GM12801 (cell line): ENCODE data around the gene ZNF740.

Experiments
- TF ChIP-seq, protein P1 (sequence below): IDR thresholded peaks from one replicate; pipeline ENCODE4 v1.5.1; 2011; ENCODE audit warnings: control low read depth; ENCODE audit not compliant: insufficient read length; ENCODE audit errors: extremely low read depth

ZNF740 gene

DNA sequence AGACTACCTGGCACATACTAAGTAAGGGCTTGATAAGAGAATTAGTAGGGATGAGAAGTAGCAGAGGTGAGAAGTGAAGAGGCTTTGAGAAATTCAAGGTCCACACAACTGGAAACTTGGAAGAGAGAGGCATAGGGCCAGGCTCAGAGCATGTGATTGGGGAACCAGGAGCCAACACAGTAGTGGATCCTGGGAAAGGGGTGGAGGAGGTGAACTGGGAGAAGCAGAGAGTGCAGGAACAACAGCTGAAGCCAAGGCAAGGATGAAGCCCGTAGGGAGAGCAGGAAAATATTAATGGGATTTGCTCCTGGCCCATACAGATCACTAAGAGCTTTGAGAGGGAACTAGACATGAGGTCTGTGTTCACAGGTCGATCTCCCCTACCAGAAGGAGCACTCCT, 27.9 kb downstream of the ZNF740 start:
- TF ChIP-seq, protein P1, sequence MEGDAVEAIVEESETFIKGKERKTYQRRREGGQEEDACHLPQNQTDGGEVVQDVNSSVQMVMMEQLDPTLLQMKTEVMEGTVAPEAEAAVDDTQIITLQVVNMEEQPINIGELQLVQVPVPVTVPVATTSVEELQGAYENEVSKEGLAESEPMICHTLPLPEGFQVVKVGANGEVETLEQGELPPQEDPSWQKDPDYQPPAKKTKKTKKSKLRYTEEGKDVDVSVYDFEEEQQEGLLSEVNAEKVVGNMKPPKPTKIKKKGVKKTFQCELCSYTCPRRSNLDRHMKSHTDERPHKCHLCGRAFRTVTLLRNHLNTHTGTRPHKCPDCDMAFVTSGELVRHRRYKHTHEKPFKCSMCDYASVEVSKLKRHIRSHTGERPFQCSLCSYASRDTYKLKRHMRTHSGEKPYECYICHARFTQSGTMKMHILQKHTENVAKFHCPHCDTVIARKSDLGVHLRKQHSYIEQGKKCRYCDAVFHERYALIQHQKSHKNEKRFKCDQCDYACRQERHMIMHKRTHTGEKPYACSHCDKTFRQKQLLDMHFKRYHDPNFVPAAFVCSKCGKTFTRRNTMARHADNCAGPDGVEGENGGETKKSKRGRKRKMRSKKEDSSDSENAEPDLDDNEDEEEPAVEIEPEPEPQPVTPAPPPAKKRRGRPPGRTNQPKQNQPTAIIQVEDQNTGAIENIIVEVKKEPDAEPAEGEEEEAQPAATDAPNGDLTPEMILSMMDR = no peak

DNA sequence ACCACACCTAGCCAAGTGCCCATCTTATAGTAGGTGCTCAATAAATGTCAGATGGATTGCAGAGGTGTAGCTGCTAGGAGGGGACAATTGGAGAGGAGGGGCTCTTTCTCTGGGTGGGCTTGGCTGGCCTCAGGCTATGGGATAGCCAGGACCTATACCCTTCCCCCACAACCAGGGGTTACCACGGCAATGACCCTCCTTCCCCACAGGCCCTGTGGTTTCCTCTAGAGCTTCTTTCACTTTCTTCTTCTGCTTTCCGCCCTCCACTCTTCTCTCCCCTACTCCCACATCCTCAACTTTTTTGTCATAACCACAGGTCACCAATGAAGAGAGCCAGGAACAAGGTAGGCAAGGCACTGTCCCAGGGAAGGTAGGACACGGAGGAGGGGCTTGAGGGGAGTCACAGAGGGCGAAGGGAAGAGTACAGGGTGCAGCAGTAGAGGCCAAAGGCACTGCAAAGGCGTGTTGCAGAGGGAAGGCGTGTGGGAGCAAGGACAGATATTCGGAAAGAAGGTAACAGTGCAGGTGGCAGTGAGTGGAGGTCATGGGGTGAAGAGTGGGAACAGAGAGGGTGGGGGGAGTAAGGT, 28.4 kb downstream of the ZNF740 start:
- TF ChIP-seq, protein P1 = no peak

DNA sequence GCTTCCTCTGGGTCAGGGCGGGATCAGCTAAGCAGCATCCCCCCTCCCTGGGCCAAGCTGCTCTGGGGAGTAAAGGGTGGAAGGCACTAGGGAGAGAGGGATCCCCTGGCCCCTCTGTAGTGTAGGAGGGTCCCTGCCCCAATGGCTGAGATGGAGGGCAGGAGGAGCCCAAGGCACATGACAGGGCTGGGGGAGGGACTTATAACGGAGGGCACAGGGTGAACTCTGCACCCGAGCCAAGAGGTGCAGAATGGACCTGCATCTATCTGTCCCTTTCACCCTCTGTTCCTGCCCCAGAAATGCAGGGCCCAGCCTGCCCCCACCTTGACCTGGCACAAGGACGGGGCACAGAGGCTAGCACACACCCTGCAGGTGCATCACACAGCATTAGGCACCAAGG, 30.3 kb downstream of the ZNF740 start:
- TF ChIP-seq, protein P1 = no peak

DNA sequence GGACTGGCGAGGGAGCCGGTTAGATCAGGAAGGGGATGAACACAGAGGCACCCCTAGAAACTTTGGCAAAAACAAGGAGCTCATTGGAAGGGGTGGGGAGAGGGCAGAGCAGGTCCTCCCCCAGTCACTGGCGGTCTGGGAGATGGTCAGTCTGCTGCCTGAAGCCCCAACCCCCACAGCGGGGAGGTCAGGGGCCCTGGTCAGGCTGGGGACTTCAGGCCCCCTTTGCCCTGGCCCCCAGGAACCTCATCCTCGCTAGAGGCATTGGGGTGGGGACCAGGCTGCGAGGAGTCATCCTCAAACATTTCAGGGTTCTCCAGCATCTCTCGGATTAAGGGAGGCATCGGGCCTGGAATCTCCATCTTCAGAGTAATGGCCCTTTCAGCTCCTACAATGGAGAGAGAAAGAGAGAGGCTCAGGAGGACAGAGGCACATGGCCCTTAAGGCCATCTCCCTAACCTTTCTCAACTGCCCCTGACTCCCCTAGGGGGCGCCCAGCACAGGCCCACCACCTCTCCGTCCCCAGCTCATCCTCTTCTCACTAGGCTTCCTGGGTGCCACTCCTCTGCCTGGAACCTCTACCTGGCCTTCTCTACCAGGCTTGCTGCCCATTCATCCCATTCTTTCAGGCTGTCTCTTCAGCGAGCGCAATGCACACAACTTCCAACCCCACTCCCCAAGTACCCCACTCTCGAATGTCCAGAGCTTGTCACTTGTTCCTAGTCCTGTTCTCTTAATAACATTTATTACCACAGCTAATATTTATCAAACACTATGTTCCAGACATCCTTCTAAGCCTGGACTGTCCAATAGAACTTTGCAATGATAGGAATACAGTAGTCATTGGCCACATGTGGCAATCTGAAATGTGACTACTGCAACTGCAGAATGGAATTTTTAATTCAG, 31.2 kb downstream of the ZNF740 start:
- TF ChIP-seq, protein P1 = no peak

DNA sequence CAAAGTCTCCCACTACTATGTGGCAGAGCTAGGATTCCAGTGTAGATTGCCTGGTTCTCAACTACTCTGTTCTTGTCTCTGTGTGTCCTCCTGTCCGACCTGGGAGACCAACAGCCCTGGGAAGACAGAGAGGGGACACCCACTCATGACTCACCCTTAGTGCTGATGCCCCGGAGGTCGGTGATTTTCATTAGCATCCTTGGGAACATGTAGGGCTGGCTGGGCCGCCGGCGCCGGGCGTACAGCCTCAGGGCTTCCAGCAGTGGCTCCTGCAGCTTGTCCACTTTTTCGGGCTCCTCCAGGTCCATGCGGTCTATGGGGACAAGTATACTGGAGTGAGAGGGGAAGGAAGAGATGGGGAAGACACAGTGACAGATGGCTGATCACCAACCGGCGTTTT, 32.4 kb downstream of the ZNF740 start:
- TF ChIP-seq, protein P1 = no peak

DNA sequence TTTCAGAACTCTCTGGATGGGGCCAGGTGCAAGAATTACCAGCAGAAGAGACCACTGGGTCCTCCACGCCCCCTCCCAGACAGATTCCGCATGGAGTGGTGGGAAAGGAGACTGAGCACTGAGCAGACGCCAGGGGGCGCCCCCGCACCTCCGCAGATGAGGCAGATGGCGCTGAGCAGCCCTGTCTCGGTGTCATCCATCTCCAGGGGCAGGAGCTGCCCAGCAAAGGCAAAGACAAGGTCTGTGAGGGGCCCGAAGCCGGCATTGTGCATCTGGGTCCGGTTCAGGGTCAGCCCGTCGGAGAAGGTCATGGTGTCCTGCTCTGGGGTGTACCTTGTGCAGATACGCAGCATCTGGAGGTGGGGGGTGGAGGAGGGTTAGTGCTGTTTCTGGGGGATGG, 32.8 kb downstream of the ZNF740 start:
- TF ChIP-seq, protein P1 = no peak

DNA sequence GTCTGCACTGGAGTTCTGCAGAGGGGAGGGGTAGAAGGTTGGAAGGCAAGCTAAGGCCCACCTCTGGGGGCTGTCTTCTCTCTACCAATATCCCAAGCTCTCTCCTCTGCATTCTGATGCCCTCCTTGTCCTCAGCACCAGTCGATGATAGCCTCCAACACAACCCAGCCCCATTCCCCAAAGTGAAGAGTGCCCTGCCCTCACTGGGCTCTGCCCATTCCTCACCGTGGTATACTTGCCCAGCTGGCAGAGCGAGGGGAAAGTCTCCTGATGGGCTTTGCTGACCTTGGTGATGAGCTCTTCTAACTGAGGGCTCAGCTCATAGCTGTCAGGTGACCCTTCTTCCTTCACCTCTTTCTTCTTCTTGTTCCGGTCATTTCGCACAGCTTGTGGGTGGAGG, 33.7 kb downstream of the ZNF740 start:
- TF ChIP-seq, protein P1 = no peak
